CD4-positive, alpha-beta T cell treated with Interleukin-12 subunit alpha and Interleukin-12 subunit beta, for 1 hour (primary cell): ENCODE data around the gene VEZF1.

Source experiments
- DNase-seq: peaks from one replicate; pipeline ENCODE4 v3.0.0-alpha.2; 2020

The VEZF1 gene

GRCh38 chr17:57987581-57988300 is at the start of gene VEZF1:
Gene VEZF1, minus strand, starts transcription at chr17:57988254. Its CDS starts 143 bp downstream, at chr17:57988111.
- peak; percentile 84 for DNase-seq

DNA sequence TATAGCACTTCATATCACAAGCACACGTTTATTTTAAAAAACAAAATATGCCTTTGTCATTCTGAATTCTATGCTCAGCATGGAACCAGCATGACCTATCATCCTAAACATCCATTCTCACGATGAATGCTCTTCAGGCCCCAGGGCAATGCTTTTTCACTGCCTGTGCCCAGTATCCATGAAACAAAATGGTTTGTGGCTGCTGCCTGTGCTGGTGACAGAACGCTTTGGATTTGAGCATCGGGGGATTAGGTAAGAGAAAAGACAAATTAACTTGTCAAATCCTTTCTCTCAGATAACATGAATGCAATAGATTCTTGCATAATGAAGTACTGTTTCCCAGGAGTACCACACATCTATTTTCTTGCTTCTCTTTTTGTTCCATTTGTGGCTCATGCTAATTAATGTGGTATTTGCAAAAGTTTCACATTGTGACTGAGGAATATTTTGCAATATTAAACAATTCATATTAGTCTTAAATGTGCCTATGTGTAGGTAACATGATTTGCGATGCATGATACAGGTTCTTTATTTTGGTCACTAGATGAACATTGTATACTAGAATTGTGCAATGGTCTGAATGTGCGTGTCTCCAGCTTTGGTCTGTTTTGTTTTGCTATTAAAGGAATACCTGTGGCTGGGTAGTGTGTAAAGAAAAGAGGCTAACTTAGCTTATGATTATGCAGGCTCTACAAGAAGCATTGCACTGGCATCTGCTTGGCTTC is 44.8 kb upstream of the VEZF1 start:
- no peak for DNase-seq

DNA sequence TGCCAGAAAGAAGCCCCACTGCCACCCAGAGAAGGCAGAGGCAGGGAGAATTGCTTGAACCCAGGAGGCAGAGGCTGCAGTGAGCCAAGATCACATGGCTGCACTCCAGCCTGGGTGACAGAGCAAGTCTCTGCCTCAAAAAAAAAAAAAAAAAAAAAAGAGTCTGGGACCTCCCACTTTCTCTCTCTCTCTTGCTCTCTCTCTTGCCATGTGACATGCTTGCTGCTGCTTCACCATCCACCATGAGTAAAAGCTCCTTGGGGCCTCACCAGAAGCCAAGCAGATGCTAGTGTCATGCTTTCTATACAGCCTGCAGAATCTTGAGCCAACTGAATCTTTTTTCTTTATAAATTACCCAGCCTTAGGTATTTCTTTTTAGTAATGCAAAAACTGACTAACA is 40.5 kb upstream of the VEZF1 start:
- no peak for DNase-seq

- no peak for DNase-seq
Measured at GRCh38 chr17:58020401-58020800, 32.3 kb upstream of the VEZF1 start.

GRCh38 chr17:58019521-58019920 is 31.5 kb upstream of the VEZF1 start:
- no peak for DNase-seq

DNA sequence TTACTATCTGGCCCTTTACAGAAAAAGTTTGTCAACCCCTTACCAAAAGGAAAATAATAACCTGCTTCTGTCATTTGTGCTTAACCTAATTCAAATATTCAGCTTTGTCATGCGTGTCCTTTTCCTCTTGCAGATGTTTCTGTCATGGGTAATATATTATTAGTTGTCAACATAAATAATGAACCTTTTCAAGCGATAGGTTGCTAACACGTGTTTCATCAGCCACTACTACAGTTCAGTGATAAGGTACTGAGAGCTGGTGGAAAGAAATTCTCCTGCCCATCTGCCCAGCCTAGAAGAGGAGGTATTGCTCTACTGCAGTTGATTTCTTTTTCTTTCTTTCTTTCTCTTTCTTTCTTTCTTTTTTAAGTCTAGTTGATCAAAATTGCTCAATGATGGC is 31.0 kb upstream of the VEZF1 start:
- DNase-seq, result no peak

GRCh38 chr17:58010067-58010799 is 22.2 kb upstream of the VEZF1 start:
- DNase-seq, result no peak

DNA sequence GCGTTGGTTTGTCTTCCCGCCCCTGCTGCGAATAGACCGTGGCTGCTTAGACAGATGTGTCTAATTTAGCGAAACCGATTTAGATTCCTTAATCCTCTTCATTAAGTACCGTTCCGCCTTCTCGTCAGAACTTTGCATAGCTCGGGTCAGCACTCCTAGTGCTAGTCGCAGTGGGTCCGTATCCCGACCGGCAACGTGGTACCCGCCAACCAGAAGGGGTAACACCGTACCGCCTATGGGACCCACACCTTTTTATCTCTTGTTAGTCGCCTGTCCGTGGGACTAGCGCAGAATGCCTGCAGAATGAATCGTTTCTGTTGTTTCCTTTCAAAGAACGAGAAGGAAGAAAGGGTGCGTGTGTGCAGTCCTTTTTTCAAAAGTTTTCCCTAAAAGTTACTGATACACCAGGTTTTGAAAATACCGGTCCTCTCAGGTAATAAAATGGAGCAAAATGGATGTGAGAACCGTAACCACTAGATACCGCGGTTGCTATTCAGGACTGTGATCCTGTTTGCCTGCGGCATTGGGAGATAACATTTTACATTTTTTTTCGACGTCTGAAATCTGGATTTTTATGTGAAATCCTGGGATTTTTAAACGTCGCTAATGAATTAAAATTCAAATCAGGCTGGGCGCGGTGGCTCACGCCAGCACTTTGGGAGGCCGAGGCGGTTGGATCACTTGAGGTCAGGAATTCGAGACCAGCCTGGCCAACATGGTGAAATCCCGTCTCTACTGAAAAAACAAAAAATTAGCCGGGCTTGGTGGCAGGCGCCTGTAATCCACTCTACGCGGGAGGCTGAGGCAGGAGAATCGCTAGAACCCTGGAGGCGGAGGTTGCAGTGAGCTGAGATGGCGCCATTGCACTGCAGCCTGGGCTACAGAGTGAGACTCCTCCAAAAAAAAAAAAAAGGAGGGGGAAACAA is 20.0 kb upstream of the VEZF1 start:
- DNase-seq, result no peak

DNA sequence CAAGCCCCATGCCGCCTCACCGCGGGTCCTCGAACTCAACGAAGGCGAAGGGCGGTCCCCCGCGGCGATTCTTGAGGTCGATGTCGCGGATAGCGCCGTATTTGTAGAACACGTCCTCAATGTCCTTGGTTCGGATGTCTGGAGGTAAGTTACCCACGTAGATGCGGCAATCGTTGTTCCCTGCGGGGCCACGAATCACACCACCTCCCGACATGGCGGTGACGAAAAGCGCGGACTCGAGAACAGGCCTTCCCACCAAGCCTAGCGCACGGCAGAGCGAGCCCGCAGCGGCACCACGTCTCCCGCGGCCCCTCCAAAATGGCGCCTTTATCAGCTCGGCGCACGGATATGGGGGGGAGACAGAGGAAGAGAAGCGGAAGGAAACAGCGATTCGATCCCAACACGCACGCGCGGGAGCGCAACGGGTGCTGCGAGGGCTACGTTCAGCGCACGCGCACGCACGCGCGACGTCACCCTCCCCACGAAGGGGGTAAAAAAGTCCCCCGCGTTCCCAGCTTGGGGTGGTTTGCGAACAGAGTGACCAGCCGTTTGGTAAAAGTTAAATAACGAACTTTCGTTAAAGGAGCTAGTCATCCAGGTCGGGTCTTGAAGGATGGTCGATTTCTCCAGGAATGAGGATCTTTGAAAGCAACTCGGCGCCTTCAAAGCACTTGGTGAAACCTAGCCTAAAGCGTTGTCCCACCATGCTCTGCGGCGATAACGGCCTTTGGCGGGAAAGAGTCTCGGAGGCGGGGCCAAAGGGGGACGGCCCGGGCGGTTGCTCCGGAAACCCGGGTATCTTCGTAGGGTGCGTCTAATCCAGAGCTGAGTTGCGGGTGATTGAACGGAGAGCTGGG is 19.1 kb upstream of the VEZF1 start, which contains the start of gene SRSF1:
TSS of gene SRSF1 (minus strand) at position 323 of the 857 bp plus-strand sequence. CDS start at position 214, 109 bp downstream.
- DNase-seq, result peak; percentile 98

- DNase-seq, result peak; percentile 63
Measured at GRCh38 chr17:58006560-58006923, 18.5 kb upstream of the VEZF1 start.

DNA sequence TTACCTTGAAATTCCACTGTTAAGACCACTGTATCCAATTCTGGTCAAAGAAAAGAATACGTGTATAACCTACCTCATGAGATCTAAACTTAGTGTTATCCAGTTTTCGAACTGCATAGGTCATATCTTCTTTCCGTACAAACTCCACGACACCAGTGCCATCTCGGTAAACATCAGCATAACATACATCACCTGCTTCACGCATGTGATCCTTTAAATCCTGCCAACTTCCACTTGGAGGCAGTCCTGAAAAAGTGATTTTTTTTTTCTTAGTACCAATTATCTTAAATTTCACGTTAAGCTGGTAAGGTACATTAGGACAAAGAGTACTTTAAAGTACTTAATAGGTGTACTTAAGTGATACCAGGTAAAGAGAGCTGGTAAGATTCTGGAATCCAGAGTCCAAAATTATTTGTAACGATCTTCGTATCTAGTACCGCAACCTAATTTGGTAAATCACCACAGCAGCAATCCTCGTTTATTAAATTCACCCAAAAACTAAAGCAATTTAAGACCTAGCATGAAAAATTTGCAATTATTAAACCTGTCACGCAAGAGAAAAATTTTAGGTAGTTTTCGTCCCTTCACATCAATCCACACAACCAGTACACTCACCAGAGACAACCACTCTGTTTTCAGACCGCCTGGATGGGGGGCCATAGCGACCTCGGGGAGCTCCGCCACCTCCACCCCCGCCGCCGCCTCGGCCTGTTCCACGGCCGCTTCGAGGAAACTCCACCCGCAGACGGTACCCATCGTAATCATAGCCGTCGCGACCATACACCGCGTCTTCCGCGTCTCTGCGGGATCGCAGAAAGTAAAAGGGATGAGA is 17.9 kb upstream of the VEZF1 start:
- DNase-seq, result no peak

- DNase-seq, result no peak
Measured at GRCh38 chr17:58005031-58005727, 17.1 kb upstream of the VEZF1 start.

DNA sequence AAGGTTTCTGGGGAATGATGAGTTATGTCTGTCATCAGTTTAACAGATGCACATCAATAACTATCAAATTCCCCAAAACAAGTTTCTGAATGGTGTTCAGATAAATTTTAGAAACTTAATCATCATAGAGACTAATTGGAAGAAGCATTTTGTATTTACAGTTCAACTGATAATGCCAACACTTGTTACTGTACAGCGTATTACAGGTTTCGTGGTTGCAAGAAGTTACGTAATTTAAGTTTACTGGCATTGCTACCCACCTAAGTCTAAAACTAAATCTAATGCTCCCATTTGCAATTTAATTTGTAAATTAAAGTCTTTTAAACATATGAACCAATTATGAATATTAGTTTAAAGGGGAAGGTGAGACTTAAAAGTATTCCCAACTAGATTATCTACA is 16.0 kb upstream of the VEZF1 start:
- DNase-seq, result no peak

GRCh38 chr17:58002973-58003372 is 14.9 kb upstream of the VEZF1 start:
- no peak for DNase-seq

GRCh38 chr17:58002154-58002948 is 14.3 kb upstream of the VEZF1 start:
- DNase-seq, result no peak

DNA sequence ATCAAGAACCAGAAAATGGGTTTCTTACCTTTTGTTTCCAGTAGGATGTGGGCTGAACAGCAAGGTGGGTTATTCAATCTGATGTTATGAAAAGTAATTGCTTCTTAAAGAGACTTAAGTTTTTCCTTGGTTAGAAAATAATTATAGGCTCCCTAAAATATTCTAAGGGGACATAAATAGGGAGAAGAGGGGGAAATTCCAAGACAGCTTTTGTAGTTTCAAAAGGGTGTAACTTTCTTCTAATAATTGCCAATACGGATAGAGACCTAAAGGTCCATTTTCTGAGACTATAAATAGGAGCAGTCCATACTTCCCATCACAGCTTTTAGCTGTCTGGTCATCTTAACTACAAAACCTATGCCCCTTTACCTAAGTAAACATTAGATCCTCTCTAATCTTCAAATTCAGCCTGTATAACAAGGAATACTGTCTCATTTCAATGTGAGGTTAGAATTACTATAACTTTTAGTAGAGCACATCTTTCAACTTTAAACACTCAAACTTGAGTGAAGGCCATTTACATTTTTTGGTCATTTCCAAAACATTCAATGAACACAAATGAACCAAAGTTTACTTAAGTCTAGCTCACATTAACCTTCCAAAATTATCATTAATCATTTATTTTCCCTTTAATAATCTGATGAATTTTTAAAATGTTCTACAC is 13.5 kb upstream of the VEZF1 start:
- DNase-seq, result no peak

GRCh38 chr17:57999496-58000017 is 11.5 kb upstream of the VEZF1 start:
- peak; percentile 83 for DNase-seq

DNA sequence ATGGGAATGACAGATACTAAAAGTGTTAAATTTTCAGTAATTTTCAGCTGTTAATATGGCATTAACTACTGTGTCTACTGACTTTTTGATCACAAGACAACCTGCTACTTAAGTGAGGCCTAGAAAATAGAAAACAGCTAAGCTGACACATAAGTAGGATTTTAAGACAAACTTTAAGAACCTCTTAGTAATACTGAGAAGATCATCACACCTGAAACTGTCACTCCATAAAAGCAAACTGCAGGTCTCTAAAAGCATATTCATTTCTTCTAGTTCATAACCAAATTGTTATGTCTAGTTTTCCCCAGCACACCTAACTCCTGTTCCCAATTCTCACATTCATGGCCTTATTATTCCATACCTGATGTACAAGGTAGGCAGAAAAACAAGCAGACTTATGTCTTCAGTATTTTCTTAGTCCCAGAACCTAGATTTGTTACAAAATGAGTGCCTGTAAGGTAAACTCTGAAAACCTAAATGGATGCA is 11.0 kb upstream of the VEZF1 start:
- DNase-seq, result no peak
